Omental fat pad (tissue), 4 donors: ENCODE data around the gene CRHR2. TPM values are rescaled to one million over a fixed set of nuclear protein-coding genes. Genes with fewer than 3 reads are reported as not detected.

Experiments used
- ATAC-seq: fragments of 150-250 bp; one replicate; pipeline ENCODE4 v1.9.1; 2016; ENCODE audit warnings: mild to moderate bottlenecking, moderate library complexity; ENCODE audit not compliant: low FRiP score
- DNase-seq: peaks from one replicate; pipeline ENCODE4 v3.0.0-alpha.2; 2019; ENCODE audit warnings: low spot score
- CTCF ChIP-seq, 3 donors: fragments of 450-650 bp; IDR thresholded peaks; one replicate each; pipeline ENCODE4 v1.5.1; 2016 to 2017; ENCODE audit warnings: antibody characterized with exemption in 3 of 3, mild to moderate bottlenecking in 3 of 3, moderate library complexity in 2 of 3
- total RNA-seq, 4 donors: library from RNA; depleted of rRNA; stranded (reverse); fragments of >200 nt; gene quantifications; one replicate each; pipeline ENCODE4 v1.1.0, GENCODE V29; 2016

The CRHR2 gene
- total RNA-seq, 4 donors from 2014 or later = 0.95 TPM; not detected in 3

GRCh38 chr7:30717181-30717580 lies 34.9 kb upstream of the CRHR2 start:
- no peak for ATAC-seq
- no peak for DNase-seq
- TF ChIP-seq CTCF (IDR thresholded peaks at IDR 0.05) = no peak

GRCh38 chr7:30714129-30714528 lies 31.9 kb upstream of the CRHR2 start:
- ATAC-seq = no peak
- no peak for TF ChIP-seq CTCF (IDR thresholded peaks at IDR 0.05)
- DNase-seq = no peak

DNA sequence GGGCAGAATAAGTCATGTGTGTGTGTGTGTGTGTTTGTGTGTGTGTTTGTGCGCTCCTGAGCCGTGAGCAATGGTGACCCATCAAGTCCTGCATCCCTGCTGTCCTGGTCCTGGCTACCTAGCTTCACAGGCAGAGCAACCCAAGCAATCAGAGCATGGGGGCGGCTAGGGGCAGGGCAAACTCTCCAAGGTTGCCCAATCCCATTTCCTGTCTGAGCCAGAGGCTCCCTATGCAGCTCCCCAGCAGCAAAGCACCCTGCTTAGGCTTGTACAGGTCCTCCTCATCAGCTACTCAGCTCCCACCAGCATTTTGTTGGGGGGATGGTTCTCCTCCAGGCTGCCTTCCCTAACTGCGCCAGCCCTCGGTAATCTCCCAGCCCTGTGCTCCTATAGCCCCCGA lies 31.1 kb upstream of the CRHR2 start:
- no peak for TF ChIP-seq CTCF (IDR thresholded peaks at IDR 0.05)
- ATAC-seq = no peak
- no peak for DNase-seq

- DNase-seq = no peak
- no peak for TF ChIP-seq CTCF (IDR thresholded peaks at IDR 0.05)
Observed at GRCh38 chr7:30710669-30711068, 28.4 kb upstream of the CRHR2 start.

DNA sequence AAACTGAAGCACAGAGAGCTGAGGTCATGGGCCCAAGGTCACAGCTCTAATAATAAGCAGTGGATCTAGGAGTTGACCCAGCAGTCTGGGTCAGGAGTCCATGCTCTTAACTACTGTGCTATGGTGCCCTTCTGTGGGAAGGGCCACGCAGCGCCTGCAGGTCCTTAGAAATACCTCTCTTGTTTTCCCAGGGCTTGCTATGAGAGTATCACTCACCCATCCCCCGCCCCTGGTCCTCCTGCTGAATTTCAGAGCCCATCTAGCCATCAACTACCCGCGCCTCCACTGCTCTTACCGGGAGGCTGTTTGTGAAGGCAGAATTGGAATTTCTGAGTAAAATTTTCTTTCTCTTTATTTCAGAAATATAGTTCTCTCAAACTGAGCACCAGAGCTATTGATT lies 27.3 kb upstream of the CRHR2 start:
- no peak for TF ChIP-seq CTCF (IDR thresholded peaks at IDR 0.05)
- ATAC-seq (no peak), DNase-seq (no peak)

More at GRCh38 chr7:30710669-30711068, 28.4 kb upstream of the CRHR2 start:
- ATAC-seq = no peak

DNA sequence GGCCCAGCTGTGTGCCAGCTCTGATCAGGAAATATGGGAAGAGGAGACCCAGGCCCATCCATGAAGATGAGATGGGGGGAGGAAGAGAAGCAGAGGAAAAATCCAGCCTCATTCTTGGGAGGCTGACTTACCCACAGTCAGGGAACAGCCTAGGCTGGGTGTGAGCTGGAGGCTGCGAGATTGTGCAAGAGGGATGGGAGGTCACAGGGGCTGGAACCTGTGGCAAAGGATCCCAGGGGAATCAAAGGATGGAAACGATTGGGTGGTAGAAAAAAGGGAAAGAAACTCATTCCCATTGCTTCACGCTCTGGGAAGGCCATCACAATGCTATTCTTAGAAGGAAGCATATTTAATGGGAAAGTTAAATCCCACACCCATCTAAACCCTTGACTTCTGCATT lies 26.7 kb upstream of the CRHR2 start:
- ATAC-seq (no peak), DNase-seq (no peak)
- TF ChIP-seq CTCF (IDR thresholded peaks at IDR 0.05) = no peak

DNA sequence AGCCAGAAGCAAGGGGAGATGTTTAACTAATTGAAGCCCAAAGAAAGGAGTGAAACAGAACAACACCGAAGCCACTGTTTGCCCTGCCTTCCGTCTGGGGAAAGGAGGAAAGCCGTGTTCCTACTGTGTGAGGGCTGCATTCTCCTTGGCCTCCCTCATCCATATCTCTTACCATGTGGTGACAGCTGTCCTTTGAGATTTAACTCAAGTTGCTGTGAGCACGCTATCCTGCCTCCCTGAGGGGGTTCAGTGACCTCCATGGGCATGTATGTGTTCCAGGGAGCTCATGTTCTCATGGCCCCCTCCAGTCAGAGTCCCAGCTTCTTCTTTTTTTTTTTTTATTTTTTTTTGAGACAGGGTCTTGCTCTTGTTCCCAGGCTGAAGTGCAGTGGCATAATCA lies 26.2 kb upstream of the CRHR2 start:
- ATAC-seq = no peak

More for the DNA sequence above, 26.2 kb upstream of the CRHR2 start:
- no peak for TF ChIP-seq CTCF (IDR thresholded peaks at IDR 0.05)
- no peak for DNase-seq
